HEK293 (cell line): Measurements from ENCODE around the gene LPP.

Experiments used
- CTCF ChIA-PET: fragments of 350-600 bp; formaldehyde crosslinking; extraction: SDS; loops from one replicate; lab custom pipeline; 2021; ENCODE audit warnings: antibody characterized with exemption; lab: Yijun Ruan, JAX
- POLR2A ChIA-PET: fragments of 300-600 bp; formaldehyde crosslinking; extraction: SDS; loops from one replicate; lab custom pipeline; 2020; ENCODE audit warnings: antibody characterized with exemption, inconsistent platforms; lab: Yijun Ruan, JAX
- H3K27ac ChIP-seq: fragments of 200-500 bp; sonication (Bioruptor generic); 2 replicates; pipeline ENCODE4 v1.5.1; 2014; ENCODE audit warnings: low read depth, low read length, control low read depth, inconsistent platforms; ENCODE audit errors: extremely low read depth
- H3K36me3 ChIP-seq, 2 experiments: fragments of 200-500 bp in 1 of 2; sonication (Bioruptor generic) in 1 of 2; 1 replicate in 1 of 2; 2 replicates in 1 of 2; pipeline ENCODE4 v1.5.1; 2014 to 2017; ENCODE audit warnings: inconsistent platforms in 2 of 2, low read length in 2 of 2; ENCODE audit not compliant: control insufficient read depth in 2 of 2, insufficient read depth in 1 of 2
- H3K4me1 ChIP-seq: fragments of 200-500 bp; sonication (Bioruptor generic); 2 replicates; pipeline ENCODE4 v1.5.1; 2014; ENCODE audit warnings: mild to moderate bottlenecking, low read length, inconsistent platforms; ENCODE audit not compliant: control insufficient read depth, insufficient read depth
- H3K4me3 ChIP-seq: 2 replicates; pipeline ENCODE4 v1.5.1; 2011; ENCODE audit warnings: low read depth, mild to moderate bottlenecking, control low read depth, low read length, moderate library complexity
- H3K9me3 ChIP-seq: fragments of 200-500 bp; sonication (Bioruptor generic); 2 replicates; pipeline ENCODE4 v1.5.1; 2014; ENCODE audit warnings: low read depth, low read length, inconsistent platforms; ENCODE audit not compliant: control insufficient read depth, insufficient read depth
- ELK4 ChIP-seq: IDR thresholded peaks from 2 replicates; pipeline ENCODE4 v1.6.1; 2011; ENCODE audit warnings: mild to moderate bottlenecking, low read depth, low read length, borderline replicate concordance
- GLIS1 ChIP-seq: fragments of 450-650 bp; formaldehyde crosslinking; IDR thresholded peaks from 2 replicates; pipeline ENCODE4 v1.5.1; 2016; ENCODE audit warnings: missing biosample characterization, missing genetic modification characterization
- GLIS2 ChIP-seq: fragments of 450-650 bp; formaldehyde crosslinking; IDR thresholded peaks from 2 replicates; pipeline ENCODE4 v1.5.1; 2016; ENCODE audit warnings: missing biosample characterization, missing genetic modification characterization
- PRDM2 ChIP-seq: fragments of 450-650 bp; formaldehyde crosslinking; IDR thresholded peaks from 2 replicates; pipeline ENCODE4 v1.5.1; 2016; ENCODE audit warnings: missing biosample characterization, missing genetic modification characterization, borderline replicate concordance
- SCRT1 ChIP-seq: fragments of 450-650 bp; formaldehyde crosslinking; IDR thresholded peaks from 2 replicates; pipeline ENCODE4 v1.5.1; 2016; ENCODE audit warnings: missing biosample characterization, missing genetic modification characterization, borderline replicate concordance
- TSHZ1 ChIP-seq: fragments of 450-650 bp; formaldehyde crosslinking; IDR thresholded peaks from 2 replicates; pipeline ENCODE4 v1.5.1; 2016; ENCODE audit warnings: missing biosample characterization, missing genetic modification characterization, borderline replicate concordance
- ZBTB10 ChIP-seq: fragments of 450-650 bp; formaldehyde crosslinking; IDR thresholded peaks from 2 replicates; pipeline ENCODE4 v1.5.1; 2016; ENCODE audit warnings: missing biosample characterization, missing genetic modification characterization
- ZBTB26 ChIP-seq: fragments of 450-650 bp; formaldehyde crosslinking; optimal IDR thresholded peaks from 2 replicates; pipeline ENCODE3; 2016; ENCODE audit warnings: missing biosample characterization, mild to moderate bottlenecking, missing genetic modification characterization
- ZBTB48 ChIP-seq: fragments of 450-650 bp; formaldehyde crosslinking; IDR thresholded peaks from 2 replicates; pipeline ENCODE4 v1.5.1; 2016; ENCODE audit warnings: missing biosample characterization, missing genetic modification characterization
- ZNF155 ChIP-seq: fragments of 450-650 bp; formaldehyde crosslinking; IDR thresholded peaks from 2 replicates; pipeline ENCODE4 v1.5.1; 2016; ENCODE audit warnings: missing biosample characterization, missing genetic modification characterization
- ZNF416 ChIP-seq: fragments of 450-650 bp; formaldehyde crosslinking; IDR thresholded peaks from 2 replicates; pipeline ENCODE4 v1.5.1; 2016; ENCODE audit warnings: missing biosample characterization, missing genetic modification characterization
- ZNF488 ChIP-seq: fragments of 450-650 bp; formaldehyde crosslinking; IDR thresholded peaks from 2 replicates; pipeline ENCODE4 v1.5.1; 2016; ENCODE audit warnings: missing biosample characterization, missing genetic modification characterization
- ZNF529 ChIP-seq: fragments of 450-650 bp; formaldehyde crosslinking; IDR thresholded peaks from 2 replicates; pipeline ENCODE4 v1.5.1; 2017; ENCODE audit warnings: missing genetic modification characterization, missing biosample characterization; ENCODE audit not compliant: insufficient replicate concordance
- ZNF549 ChIP-seq: fragments of 450-650 bp; IDR thresholded peaks from 2 replicates; pipeline ENCODE4 v1.5.1; 2018; ENCODE audit warnings: missing biosample characterization, missing genetic modification characterization, mild to moderate bottlenecking, inconsistent platforms, moderate library complexity
- ZNF560 ChIP-seq: fragments of 450-650 bp; formaldehyde crosslinking; IDR thresholded peaks from 2 replicates; pipeline ENCODE4 v1.5.1; 2017; ENCODE audit warnings: missing biosample characterization, missing genetic modification characterization, borderline replicate concordance
- ZNF596 ChIP-seq: fragments of 450-650 bp; IDR thresholded peaks from 2 replicates; pipeline ENCODE4 v1.5.0; 2018; ENCODE audit warnings: missing biosample characterization, mild to moderate bottlenecking, missing genetic modification characterization, moderate library complexity
- ZNF645 ChIP-seq: fragments of 450-650 bp; formaldehyde crosslinking; IDR thresholded peaks from 2 replicates; pipeline ENCODE4; 2016; ENCODE audit warnings: missing biosample characterization, missing genetic modification characterization
- ZNF677 ChIP-seq: fragments of 450-650 bp; IDR thresholded peaks from 2 replicates; pipeline ENCODE4 v1.5.0; 2018; ENCODE audit warnings: missing biosample characterization, mild to moderate bottlenecking, missing genetic modification characterization, moderate library complexity
- ZNF785 ChIP-seq: fragments of 450-650 bp; formaldehyde crosslinking; IDR thresholded peaks from 2 replicates; pipeline ENCODE4 v1.5.1; 2016; ENCODE audit warnings: missing biosample characterization, missing genetic modification characterization
- ZNF837 ChIP-seq: fragments of 450-650 bp; formaldehyde crosslinking; IDR thresholded peaks from 2 replicates; pipeline ENCODE4 v1.5.1; 2016; ENCODE audit warnings: missing biosample characterization, missing genetic modification characterization

Gene LPP

GRCh38 chr3:188470508-188471130, 316.7 kb downstream of the LPP start:
- Histone ChIP-seq H3K4me1 (no peaks in the 10 kb centered on the region), H3K36me3 (no peaks in the 10 kb centered on the region), H3K9me3 (no peaks in the 10 kb centered on the region), H3K27ac (no peak overlapping the region), H3K4me3 (no peak overlapping the region)
- ChIA-PET POLR2A (no interaction called here), CTCF (no interaction called here)
- TF ChIP-seq ZBTB26 (no peak), ELK4 (no peak), PRDM2 (tag by site-specific recombination) (no peak), ZNF549 (tag by site-specific recombination) (no peak), ZNF785 (tag by site-specific recombination) (no peak), ZNF645 (tag by site-specific recombination) (no peak), ZBTB48 (tag by site-specific recombination) (no peak), ZNF596 (tag by site-specific recombination) (no peak), ZNF677 (tag by site-specific recombination) (no peak), SCRT1 (no peak), ZNF837 (no peak), ZNF155 (tag by site-specific recombination) (no peak), GLIS2 (tag by site-specific recombination) (no peak), ZNF560 (tag by site-specific recombination) (no peak), TSHZ1 (tag by site-specific recombination) (no peak), ZNF529 (tag by site-specific recombination) (no peak), ZBTB10 (tag by site-specific recombination) (no peak), ZNF488 (tag by site-specific recombination) (no peak), ZNF416 (tag by site-specific recombination) (no peak), GLIS1 (tag by site-specific recombination) (no peak)
